GM12873 (cell line): ENCODE results near the gene CSNK1D.

Source experiments
- CTCF ChIP-seq: IDR thresholded peaks from 2 replicates; pipeline ENCODE4 v1.5.1; 2012; ENCODE audit warnings: low read depth, mild to moderate bottlenecking, moderate library complexity, low read length, control low read depth; ENCODE audit not compliant: insufficient read depth; ENCODE audit errors: missing control alignments

Gene CSNK1D

GRCh38 chr17:82266142-82266541 lies 7.4 kb downstream of the CSNK1D start:
- TF ChIP-seq CTCF: no peak

DNA sequence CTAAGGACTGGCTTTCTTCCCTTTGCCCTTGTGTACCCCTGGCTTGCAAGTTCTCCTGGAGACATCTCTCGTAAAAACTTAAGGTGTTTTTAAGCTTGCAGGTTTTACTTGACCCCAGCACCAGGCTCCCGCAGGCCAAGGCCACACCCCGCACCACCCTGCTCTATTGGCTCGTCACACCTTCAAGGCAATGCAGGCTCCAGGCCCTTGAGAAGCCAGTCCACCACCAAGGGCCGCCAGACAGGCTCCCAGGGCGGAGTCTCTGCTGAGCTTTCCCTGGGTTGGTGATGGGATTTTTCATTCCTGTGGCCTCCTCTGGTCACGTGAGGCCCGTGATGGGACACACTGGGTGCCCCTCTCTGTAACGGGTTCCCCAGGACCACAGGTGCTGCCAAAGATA lies 9.9 kb downstream of the CSNK1D start:
- no peak for TF ChIP-seq CTCF

DNA sequence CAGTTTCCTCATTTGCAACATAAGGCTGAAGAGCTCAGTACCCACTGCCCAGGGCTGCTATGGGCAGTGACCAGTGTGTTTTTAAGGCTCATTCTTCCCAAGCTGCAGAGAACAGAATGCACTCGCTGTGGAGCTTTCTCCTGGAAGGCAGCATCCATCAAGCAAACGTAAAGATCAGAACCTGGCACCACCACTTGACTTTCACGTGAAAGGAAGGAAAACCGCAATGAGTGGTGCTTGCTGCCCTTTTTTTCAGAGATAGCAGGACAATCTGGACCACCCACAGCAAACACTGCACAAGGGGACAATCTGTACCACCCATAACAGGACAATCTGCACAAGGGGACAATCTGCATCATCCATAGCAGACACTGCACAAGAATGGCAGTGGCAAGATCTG lies 11.2 kb downstream of the CSNK1D start:
- no peak for TF ChIP-seq CTCF

DNA sequence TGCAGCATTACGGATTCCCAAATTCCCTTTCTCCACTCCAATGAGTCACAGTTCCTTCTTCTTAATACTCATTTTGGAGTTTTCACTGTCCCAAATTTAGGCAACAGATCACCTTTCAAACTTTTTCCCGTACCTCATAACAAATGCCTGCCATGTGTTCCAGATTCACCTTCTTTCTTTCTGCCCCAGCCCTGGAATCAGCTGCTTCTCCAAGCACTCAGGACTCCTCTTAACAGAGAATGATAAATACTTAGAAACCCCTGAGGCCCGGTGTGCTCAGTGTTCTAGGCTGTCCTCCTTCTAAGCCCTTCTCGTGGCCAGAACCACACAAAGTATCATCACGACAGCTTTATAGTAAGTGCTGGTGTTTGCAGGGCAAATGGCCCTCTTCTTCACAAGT lies 14.9 kb downstream of the CSNK1D start:
- no peak for TF ChIP-seq CTCF

DNA sequence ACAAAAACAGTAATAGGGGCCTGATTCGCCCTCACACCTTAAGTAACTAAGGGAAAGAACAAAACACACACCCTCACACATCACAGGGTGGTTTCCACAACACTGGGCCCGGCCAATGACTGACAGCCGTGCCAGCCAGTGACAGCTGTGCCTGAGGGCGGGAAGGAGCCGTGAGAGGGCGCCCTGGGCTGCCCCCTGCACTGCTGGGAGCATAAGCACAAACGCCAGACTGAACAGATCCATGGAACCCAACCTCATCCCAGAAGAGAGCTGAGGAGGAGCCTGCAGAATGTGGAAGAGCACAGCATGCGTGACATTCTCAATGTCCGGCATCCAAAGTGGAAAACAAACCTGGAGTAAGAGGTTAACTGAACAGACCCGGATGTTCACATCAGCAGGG lies 16.0 kb downstream of the CSNK1D start:
- TF ChIP-seq CTCF: no peak

- TF ChIP-seq CTCF: no peak
Measured at GRCh38 chr17:82256242-82256885, 17.1 kb downstream of the CSNK1D start.

GRCh38 chr17:82255402-82255972 lies 18.0 kb downstream of the CSNK1D start:
- TF ChIP-seq CTCF: no peak
